GM12873 (cell line): Measurements from ENCODE around the gene HES6.

Experiments used
- TF ChIP-seq, protein P1 (sequence below): IDR thresholded peaks from 2 replicates; pipeline ENCODE4 v1.5.1; 2012; ENCODE audit warnings: low read depth, mild to moderate bottlenecking, moderate library complexity, low read length, control low read depth; ENCODE audit not compliant: insufficient read depth; ENCODE audit errors: missing control alignments

HES6 gene

DNA sequence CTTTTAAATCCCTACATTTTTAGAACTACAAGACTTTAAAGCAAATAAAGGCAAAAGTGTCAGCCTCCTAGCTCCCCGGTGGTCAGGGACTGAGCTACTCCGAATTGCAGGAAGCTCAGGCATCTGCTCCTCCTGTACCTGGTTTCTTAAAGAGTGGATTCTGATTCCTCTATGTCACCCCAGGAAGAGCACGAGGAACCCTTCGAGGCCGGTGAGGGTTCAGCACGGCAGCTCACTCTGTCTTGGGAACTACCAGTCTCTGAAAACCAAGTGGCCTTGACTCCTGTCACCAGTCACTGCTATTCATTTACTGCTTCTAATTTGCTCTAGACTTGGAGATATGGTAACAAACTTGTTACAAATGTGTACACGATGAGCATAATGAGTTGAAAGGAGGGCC is 46.3 kb upstream of the HES6 start:
- TF ChIP-seq, protein P1, sequence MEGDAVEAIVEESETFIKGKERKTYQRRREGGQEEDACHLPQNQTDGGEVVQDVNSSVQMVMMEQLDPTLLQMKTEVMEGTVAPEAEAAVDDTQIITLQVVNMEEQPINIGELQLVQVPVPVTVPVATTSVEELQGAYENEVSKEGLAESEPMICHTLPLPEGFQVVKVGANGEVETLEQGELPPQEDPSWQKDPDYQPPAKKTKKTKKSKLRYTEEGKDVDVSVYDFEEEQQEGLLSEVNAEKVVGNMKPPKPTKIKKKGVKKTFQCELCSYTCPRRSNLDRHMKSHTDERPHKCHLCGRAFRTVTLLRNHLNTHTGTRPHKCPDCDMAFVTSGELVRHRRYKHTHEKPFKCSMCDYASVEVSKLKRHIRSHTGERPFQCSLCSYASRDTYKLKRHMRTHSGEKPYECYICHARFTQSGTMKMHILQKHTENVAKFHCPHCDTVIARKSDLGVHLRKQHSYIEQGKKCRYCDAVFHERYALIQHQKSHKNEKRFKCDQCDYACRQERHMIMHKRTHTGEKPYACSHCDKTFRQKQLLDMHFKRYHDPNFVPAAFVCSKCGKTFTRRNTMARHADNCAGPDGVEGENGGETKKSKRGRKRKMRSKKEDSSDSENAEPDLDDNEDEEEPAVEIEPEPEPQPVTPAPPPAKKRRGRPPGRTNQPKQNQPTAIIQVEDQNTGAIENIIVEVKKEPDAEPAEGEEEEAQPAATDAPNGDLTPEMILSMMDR: no peak

DNA sequence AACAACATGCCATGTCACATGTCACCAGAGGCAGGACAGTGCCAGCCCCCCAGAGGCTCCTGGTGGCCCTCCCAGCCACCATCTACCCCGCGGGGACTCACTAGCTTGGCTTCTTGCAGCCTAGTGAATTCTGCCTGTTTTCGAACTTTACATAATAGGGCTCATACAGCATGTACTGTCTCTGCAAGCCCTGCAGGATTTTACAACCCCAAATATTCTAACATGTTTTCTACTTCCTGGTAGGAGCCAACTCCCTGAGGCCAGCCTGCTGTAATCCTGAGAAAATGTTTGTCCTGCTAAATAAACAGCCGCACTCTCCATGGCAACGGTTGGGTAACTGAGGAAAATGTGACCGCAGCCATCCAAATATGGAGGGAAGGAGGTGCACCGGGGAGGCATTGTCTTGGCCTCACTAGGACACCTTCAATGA is 45.8 kb upstream of the HES6 start:
- TF ChIP-seq, protein P1: no peak

DNA sequence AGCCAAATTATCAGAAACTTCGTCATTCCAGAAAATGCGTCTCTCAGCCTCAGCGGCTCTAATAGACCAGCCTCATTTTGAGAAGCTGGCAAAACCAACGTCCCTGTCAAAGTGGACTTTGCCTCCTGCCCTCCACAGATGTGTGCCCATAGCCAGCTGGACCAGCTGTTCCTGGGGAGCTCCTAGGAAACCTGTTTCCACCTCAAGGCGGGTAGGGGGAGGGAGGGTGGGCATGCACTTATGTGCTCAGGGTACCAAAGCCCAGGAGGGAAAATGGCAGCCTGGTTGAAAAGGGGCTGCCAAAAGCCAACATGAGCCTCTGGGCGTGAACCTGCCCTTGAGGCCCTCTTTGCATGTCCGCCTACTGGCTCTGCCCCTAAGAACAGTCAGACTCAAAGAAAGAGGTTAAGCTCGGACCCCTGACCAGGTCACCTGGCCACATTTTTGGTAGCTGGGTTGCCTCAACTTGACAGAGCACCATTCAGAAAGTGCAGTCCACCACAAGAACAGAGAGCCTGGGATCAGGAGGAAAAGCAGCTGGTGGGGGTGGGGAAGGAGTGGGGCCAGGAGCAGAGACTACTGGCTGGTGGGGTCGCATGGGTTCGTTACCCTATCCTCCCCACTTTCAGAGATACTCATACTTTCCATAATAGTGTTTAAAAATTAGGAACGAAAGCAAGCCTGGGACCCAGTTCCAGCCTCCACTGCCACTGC is 45.1 kb upstream of the HES6 start:
- TF ChIP-seq, protein P1: no peak

DNA sequence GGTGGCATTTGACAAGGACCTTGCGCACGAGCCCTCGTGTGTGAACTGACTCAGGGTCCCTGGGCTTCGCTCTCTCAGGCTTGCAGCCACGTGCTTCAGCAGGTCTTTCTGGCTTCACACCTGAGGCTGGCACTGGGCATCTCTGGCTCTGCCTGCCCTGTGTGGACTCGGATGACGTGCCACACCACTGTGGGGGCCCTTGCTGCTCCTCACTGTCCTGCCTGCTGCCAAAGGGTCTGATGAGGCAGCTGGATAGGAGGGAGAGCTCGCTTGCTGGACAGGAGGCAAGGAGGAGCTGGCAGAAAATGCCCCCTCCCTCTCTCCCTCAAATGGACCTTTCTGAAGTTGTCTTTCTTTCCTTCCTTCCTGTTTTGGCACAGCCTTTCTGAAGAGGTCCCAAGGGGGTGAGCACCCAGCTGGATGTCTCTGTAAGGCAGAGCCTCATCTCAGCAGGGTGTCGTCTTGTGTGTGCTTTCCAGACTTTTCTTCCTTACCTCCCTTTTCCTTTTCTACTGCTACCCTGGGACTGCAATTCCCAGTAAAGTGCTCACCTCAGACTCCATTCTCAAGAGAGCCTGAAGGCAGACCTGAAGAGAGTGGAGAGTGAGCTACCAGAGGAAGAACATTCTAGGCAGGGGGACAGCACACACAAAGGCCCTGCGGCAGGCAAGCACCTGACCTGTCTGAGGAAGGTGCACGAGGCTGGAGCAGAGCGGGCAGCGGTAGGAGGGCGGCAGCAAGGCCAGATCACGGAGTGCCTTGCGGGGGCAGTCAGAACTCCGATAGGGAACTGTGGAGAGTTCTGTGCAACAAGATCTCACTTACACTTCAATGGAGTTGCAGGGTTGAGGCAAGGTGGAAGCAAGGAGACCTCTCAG is 43.3 kb upstream of the HES6 start:
- TF ChIP-seq, protein P1: no peak

DNA sequence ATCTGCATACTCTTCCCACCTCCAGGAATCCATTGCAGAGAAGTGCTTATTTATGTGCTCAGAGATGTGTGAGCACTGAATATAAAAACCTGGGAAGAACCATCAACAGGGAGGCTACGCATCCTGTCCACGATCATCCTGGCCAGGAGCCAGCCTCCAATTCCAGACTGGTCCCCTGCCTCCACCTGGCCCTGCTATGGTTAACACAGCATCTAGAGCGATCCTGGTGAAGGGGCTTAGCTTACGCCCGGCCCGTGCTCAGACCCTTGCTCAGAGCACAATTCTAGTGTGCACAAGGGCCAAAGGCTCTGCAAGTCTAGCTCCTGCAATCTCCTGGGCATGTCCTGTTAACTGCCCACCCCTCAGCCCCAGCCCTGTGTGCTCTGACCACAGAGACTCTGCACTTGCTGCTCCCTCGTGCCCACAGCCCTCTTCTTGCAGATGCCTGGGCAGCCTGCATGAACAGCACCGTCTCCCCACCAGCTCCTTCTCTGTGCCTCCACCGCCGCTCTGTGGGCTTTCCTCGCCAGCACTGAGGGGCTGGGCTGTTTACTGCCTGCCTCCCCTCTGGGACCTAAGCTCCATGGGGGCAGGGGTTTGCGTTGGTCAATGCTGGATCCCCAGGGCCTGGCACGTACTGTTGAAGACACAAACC is 42.1 kb upstream of the HES6 start:
- TF ChIP-seq, protein P1: no peak

DNA sequence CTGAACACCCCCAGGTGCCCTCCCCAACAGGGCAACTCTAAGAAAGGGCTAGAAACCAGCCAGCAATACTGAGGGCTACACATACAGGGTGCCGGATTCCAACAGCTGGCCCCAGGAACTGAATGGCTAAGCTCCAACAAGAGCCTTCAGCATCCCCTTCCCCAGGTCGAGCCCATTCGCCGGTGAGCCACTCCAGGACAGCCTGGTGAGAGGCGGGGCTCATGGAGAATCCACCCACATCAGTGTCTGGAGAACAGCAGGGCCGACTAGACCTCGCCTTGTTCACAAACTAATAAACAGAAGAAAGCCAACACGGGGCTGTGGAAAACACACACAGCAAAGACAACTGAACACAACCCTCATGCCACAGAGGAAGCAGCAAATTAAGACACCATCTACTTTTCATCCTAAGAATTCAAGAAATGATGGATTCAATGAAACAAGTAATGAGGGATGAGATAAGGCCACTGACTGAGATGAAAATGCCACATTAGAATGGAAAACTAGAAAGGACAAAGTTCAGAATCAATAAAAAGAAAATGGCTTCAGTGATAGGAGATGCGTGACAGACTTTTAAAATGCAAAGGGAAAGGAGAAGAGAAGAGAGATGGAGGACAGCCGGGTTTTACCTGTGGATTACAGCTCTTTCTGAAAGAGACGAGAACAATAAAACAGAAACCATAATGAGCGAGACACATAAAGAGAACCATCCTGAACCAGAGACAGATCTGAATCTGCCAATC is 40.4 kb upstream of the HES6 start:
- TF ChIP-seq, protein P1: no peak
